Common myeloid progenitor, CD34-positive (primary cell): ENCODE measurements around the gene TPBG.

Source experiments
- CTCF ChIA-PET: fragments of 350-600 bp; sonication (Branson Sonifier 250); formaldehyde crosslinking; loops from one replicate; lab custom pipeline; 2021; ENCODE audit warnings: antibody characterized with exemption; lab: Charles Lee
- POLR2A ChIA-PET: fragments of 350-600 bp; sonication (Branson Sonifier 250); formaldehyde crosslinking; loops from one replicate; lab custom pipeline; 2021; ENCODE audit warnings: antibody characterized with exemption; lab: Charles Lee
- DNase-seq, 3 donors: peaks; one replicate each; pipeline versions ENCODE4 v3.0.0 to v3.0.0-alpha.2; 2013
- H3K27ac ChIP-seq, 2 experiments: 1 replicate in 1 of 2; 2 replicates in 1 of 2; pipeline ENCODE4 v1.7.0; 2013; ENCODE audit warnings: inconsistent platforms in 2 of 2, low read length in 2 of 2, mild to moderate bottlenecking in 2 of 2, low read depth in 1 of 2, moderate library complexity in 1 of 2; ENCODE audit not compliant: severe bottlenecking in 2 of 2, insufficient read depth in 1 of 2, poor library complexity in 1 of 2
- H3K27me3 ChIP-seq, 5 experiments: replicated peaks in 2 of 5; 1 replicate in 3 of 5; 2 replicates in 2 of 5; pipeline versions ENCODE4 v1.6.1 to v1.7.0; 2013; ENCODE audit warnings: low read length in 4 of 5, mild to moderate bottlenecking in 2 of 5, moderate library complexity in 2 of 5, inconsistent platforms in 1 of 5; ENCODE audit not compliant: insufficient read depth in 5 of 5, control insufficient read depth in 4 of 5
- H3K36me3 ChIP-seq, 4 experiments: 1 replicate in 2 of 4; 2 replicates in 2 of 4; pipeline versions ENCODE4 v1.6.1 to v1.7.0; 2013; ENCODE audit warnings: low read length in 3 of 4, control low read depth in 1 of 4, mild to moderate bottlenecking in 1 of 4; ENCODE audit not compliant: control insufficient read depth in 4 of 4, insufficient read depth in 4 of 4
- H3K4me1 ChIP-seq, 4 experiments: 1 replicate in 3 of 4; 2 replicates in 1 of 4; pipeline versions ENCODE4 v1.6.1 to v1.7.1; 2013; ENCODE audit warnings: low read length in 3 of 4, mild to moderate bottlenecking in 3 of 4, control low read depth in 1 of 4, inconsistent platforms in 1 of 4, moderate library complexity in 1 of 4; ENCODE audit not compliant: control insufficient read depth in 4 of 4, insufficient read depth in 4 of 4; ENCODE audit errors: control extremely low read depth in 1 of 4
- H3K4me3 ChIP-seq, 7 experiments: 1 replicate in 4 of 7; 2 replicates in 3 of 7; pipeline versions ENCODE4 v1.5.1 to v1.7.0; 2013; ENCODE audit warnings: mild to moderate bottlenecking in 7 of 7, low read length in 6 of 7, moderate library complexity in 6 of 7, inconsistent platforms in 2 of 7, low read depth in 2 of 7, control low read depth in 1 of 7; ENCODE audit not compliant: insufficient read depth in 4 of 7, control insufficient read depth in 1 of 7; ENCODE audit errors: extremely low read depth in 1 of 7
- H3K9me3 ChIP-seq, 5 experiments: 1 replicate in 4 of 5; 2 replicates in 1 of 5; pipeline versions ENCODE4 v1.6.1 to v1.7.1; 2013; ENCODE audit warnings: low read length in 4 of 5, mild to moderate bottlenecking in 2 of 5, inconsistent platforms in 1 of 5, low read depth in 1 of 5, moderate library complexity in 1 of 5; ENCODE audit not compliant: control insufficient read depth in 4 of 5, insufficient read depth in 2 of 5; ENCODE audit errors: control extremely low read depth in 1 of 5
- WGBS: methylation state at CpG from one replicate; pipeline ENCODE4 v1.1.5; 2013; ENCODE audit not compliant: insufficient coverage; 5-methylcytosine and 5-hydroxymethylcytosine counted together

TPBG gene

DNA sequence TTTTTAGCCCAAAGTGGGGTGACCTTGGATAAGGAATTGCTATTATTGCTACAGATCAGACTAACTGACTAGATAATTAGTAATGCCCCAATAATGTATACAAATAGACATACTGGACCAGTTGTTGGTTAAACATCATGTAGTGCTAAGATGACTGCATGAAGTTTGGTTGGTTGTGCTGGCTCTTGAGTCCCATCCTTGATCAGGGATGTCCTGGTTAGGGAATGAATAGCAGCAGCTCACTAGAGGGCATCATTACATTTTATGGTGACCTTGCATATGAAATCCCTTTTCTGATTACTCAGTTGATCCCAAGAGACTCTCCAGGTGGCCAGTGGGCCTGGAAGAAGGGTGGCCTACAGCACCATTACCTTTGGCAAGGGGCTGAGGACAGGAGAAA, 10.9 kb downstream of the TPBG start:
- no peak for DNase-seq
- Histone ChIP-seq H3K27me3 (peaks cover 0 to 3% (median 0%) of the 10 kb centered on the region in 5 experiments), H3K36me3 (no peaks in the 10 kb centered on the region), H3K4me3 (no peak overlapping the region), H3K4me1 (no peaks in the 10 kb centered on the region), H3K27ac (no peak overlapping the region), H3K9me3 (no peaks in the 10 kb centered on the region)
- CTCF ChIA-PET: no interaction called here
- POLR2A ChIA-PET: no interaction called here

GRCh38 chr6:82376636-82377035, 13.0 kb downstream of the TPBG start:
- Histone ChIP-seq H3K9me3 (peaks cover 0 to under 1% (median 0%) of the 10 kb centered on the region in 5 experiments), H3K4me1 (no peaks in the 10 kb centered on the region), H3K27me3 (no peaks in the 10 kb centered on the region), H3K36me3 (no peaks in the 10 kb centered on the region), H3K27ac (no peak overlapping the region), H3K4me3 (no peak overlapping the region)
- DNase-seq: no peak
- CTCF ChIA-PET: no interaction called here
- POLR2A ChIA-PET: no interaction called here

GRCh38 chr6:82380566-82381185, 17.1 kb downstream of the TPBG start:
- Histone ChIP-seq H3K4me1 (no peaks in the 10 kb centered on the region), H3K4me3 (no peak overlapping the region), H3K27me3 (no peaks in the 10 kb centered on the region), H3K27ac (no peak overlapping the region), H3K36me3 (no peaks in the 10 kb centered on the region), H3K9me3 (peaks cover 0 to 2% (median 0%) of the 10 kb centered on the region in 5 experiments)
- POLR2A ChIA-PET: no interaction called here
- CTCF ChIA-PET: no interaction called here
- WGBS: 98% methylated on average over 5 of the region's 9 CpGs
- no peak for DNase-seq

DNA sequence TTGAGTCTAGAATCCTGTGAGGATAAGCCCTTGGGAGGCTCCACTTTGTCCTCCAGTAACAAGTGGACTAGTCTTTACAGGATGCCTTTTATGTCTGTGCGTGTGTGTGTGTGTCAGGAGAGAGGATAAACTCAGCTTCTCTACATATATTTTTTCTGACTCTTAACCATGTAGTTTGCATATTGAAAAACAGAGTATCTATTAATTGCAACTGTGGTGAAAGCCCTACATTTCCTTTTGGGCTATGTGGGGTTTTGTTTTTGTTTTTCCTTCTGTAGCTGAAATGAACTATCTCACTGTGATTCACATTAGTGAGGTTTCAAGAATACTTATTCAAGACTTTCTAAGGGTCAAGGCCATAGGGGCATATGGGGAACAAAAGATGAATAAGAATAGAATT, 17.7 kb downstream of the TPBG start:
- WGBS: no CpG with 5 or more reads among the region's 1 CpG
- Histone ChIP-seq H3K27ac (no peak overlapping the region), H3K4me3 (no peak overlapping the region), H3K4me1 (no peaks in the 10 kb centered on the region), H3K36me3 (no peaks in the 10 kb centered on the region), H3K27me3 (no peaks in the 10 kb centered on the region), H3K9me3 (peaks cover 0 to 2% (median 0%) of the 10 kb centered on the region in 5 experiments)
- DNase-seq: no peak
- CTCF ChIA-PET: no interaction called here
- POLR2A ChIA-PET: no interaction called here

- ChIA-PET CTCF (no interaction called here), POLR2A (no interaction called here)
- H3K9me3 ChIP-seq: peaks cover 0 to 2% (median 0%) of the 10 kb centered on the region in 5 experiments
- 68% methylated on average over 3 of the region's 3 CpGs for WGBS
- DNase-seq: no peak
- H3K4me3 ChIP-seq: no peak overlapping the region
- no peaks in the 10 kb centered on the region for H3K36me3 ChIP-seq
- no peaks in the 10 kb centered on the region for H3K4me1 ChIP-seq
- no peaks in the 10 kb centered on the region for H3K27me3 ChIP-seq
- H3K27ac ChIP-seq: no peak overlapping the region
Observed at GRCh38 chr6:82385102-82385501, 21.5 kb downstream of the TPBG start.

GRCh38 chr6:82385546-82385945, 21.9 kb downstream of the TPBG start:
- ChIA-PET CTCF (no interaction called here), POLR2A (no interaction called here)
- no peak overlapping the region for H3K27ac ChIP-seq
- DNase-seq: no peak
- no peaks in the 10 kb centered on the region for H3K36me3 ChIP-seq
- WGBS: 92% methylated on average over 2 of the region's 2 CpGs
- H3K4me1 ChIP-seq: no peaks in the 10 kb centered on the region
- H3K27me3 ChIP-seq: no peaks in the 10 kb centered on the region
- no peak overlapping the region for H3K4me3 ChIP-seq
- peaks cover 0 to 2% (median 0%) of the 10 kb centered on the region in 5 experiments for H3K9me3 ChIP-seq

GRCh38 chr6:82385961-82386360, 22.3 kb downstream of the TPBG start:
- no peak for DNase-seq
- no peak overlapping the region for H3K27ac ChIP-seq
- peaks cover 0 to 2% (median 0%) of the 10 kb centered on the region in 5 experiments for H3K9me3 ChIP-seq
- 93% methylated on average over 2 of the region's 2 CpGs for WGBS
- no peaks in the 10 kb centered on the region for H3K27me3 ChIP-seq
- H3K4me3 ChIP-seq: no peak overlapping the region
- H3K36me3 ChIP-seq: no peaks in the 10 kb centered on the region
- POLR2A ChIA-PET: no interaction called here
- CTCF ChIA-PET: no interaction called here
- no peaks in the 10 kb centered on the region for H3K4me1 ChIP-seq
